KMS-11 (cell line): ENCODE results near the gene COL16A1.

Experiments
- H2AFZ ChIP-seq: fragments of 200-600 bp; sonication (generic); 2 replicates; pipeline ENCODE4 v1.6.1; 2016; ENCODE audit warnings: antibody characterized with exemption, mixed run types, low read depth
- H3K27ac ChIP-seq: fragments of 200-600 bp; sonication (generic); 2 replicates; pipeline ENCODE4 v1.6.1; 2016; ENCODE audit warnings: mild to moderate bottlenecking, mixed run types
- H3K27me3 ChIP-seq: fragments of 200-600 bp; sonication (generic); 2 replicates; pipeline ENCODE4 v1.6.1; 2017; ENCODE audit warnings: mild to moderate bottlenecking, low read depth, mixed run types, moderate library complexity; ENCODE audit not compliant: insufficient read depth
- H3K36me3 ChIP-seq: fragments of 200-600 bp; sonication (generic); 2 replicates; pipeline ENCODE4 v1.6.1; 2017; ENCODE audit warnings: mild to moderate bottlenecking, mixed run types; ENCODE audit not compliant: insufficient read depth
- H3K4me1 ChIP-seq: fragments of 200-600 bp; sonication (generic); 2 replicates; pipeline ENCODE4 v1.6.1; 2016; ENCODE audit warnings: mild to moderate bottlenecking, low read depth, mixed run types; ENCODE audit not compliant: poor library complexity, severe bottlenecking
- H3K4me2 ChIP-seq: fragments of 200-600 bp; sonication (generic); 2 replicates; pipeline ENCODE4 v1.7.0; 2016; ENCODE audit warnings: mild to moderate bottlenecking, mixed run types
- H3K4me3 ChIP-seq: fragments of 200-600 bp; sonication (generic); IDR thresholded peaks from 2 replicates; pipeline ENCODE4 v1.6.1; 2017; ENCODE audit warnings: low read depth, low read length, mixed read lengths; ENCODE audit not compliant: insufficient read depth
- H3K79me2 ChIP-seq: fragments of 200-600 bp; sonication (generic); 2 replicates; pipeline ENCODE4 v1.6.1; 2016; ENCODE audit warnings: low read depth, mixed run types; ENCODE audit not compliant: insufficient read depth
- H3K9ac ChIP-seq: fragments of 200-600 bp; sonication (generic); 2 replicates; pipeline ENCODE4 v1.6.1; 2016; ENCODE audit warnings: mild to moderate bottlenecking, mixed run types
- H4K20me1 ChIP-seq: fragments of 200-600 bp; sonication (generic); 2 replicates; pipeline ENCODE4 v1.6.1; 2016; ENCODE audit warnings: mild to moderate bottlenecking, mixed run types; ENCODE audit not compliant: insufficient read depth
- CTCF ChIP-seq: fragments of 200-600 bp; sonication (generic); conservative IDR thresholded peaks from 2 replicates; pipeline ENCODE4 v1.6.1; 2017; ENCODE audit warnings: low read depth, mild to moderate bottlenecking, antibody characterized with exemption, low read length, moderate library complexity, mixed read lengths

The COL16A1 gene

GRCh38 chr1:31734582-31735107, 30.8 kb upstream of the COL16A1 start:
- no peaks in the 10 kb centered on the region for H3K79me2 ChIP-seq
- H3K4me2 ChIP-seq, result no peak overlapping the region
- no peaks in the 10 kb centered on the region for H3K4me1 ChIP-seq
- H3K27ac ChIP-seq, result no peak overlapping the region
- no peak overlapping the region for H3K4me3 ChIP-seq
- no peak for TF ChIP-seq CTCF
- H3K27me3 ChIP-seq, result peaks cover 27% of the 10 kb centered on the region; the same call in 1 of the 2 replicates
- no peak overlapping the region for H3K9ac ChIP-seq
- no peak overlapping the region for H2AFZ ChIP-seq
- H3K36me3 ChIP-seq, result no peaks in the 10 kb centered on the region
- H4K20me1 ChIP-seq, result no peaks in the 10 kb centered on the region

GRCh38 chr1:31733389-31734219, 29.8 kb upstream of the COL16A1 start:
- H2AFZ ChIP-seq, result no peak overlapping the region
- no peak overlapping the region for H3K4me2 ChIP-seq
- no peaks in the 10 kb centered on the region for H3K4me1 ChIP-seq
- H3K9ac ChIP-seq, result no peak overlapping the region
- peaks cover 24% of the 10 kb centered on the region; the same call in 1 of the 2 replicates for H3K27me3 ChIP-seq
- H3K36me3 ChIP-seq, result no peaks in the 10 kb centered on the region
- H3K79me2 ChIP-seq, result no peaks in the 10 kb centered on the region
- no peaks in the 10 kb centered on the region for H4K20me1 ChIP-seq
- no peak overlapping the region for H3K27ac ChIP-seq
- no peak overlapping the region for H3K4me3 ChIP-seq
- no peak for TF ChIP-seq CTCF

- Histone ChIP-seq H3K4me3 (no peak overlapping the region), H4K20me1 (no peaks in the 10 kb centered on the region), H3K4me2 (no peak overlapping the region), H3K27me3 (peaks cover 24% of the 10 kb centered on the region; the same call in 1 of the 2 replicates), H3K79me2 (no peaks in the 10 kb centered on the region), H2AFZ (no peak overlapping the region), H3K27ac (no peak overlapping the region), H3K4me1 (no peaks in the 10 kb centered on the region), H3K9ac (no peak overlapping the region), H3K36me3 (no peaks in the 10 kb centered on the region)
- TF ChIP-seq CTCF, result no peak
Measured at GRCh38 chr1:31732751-31733289, 29.0 kb upstream of the COL16A1 start.

GRCh38 chr1:31732343-31732742, 28.5 kb upstream of the COL16A1 start:
- H3K4me1 ChIP-seq, result no peaks in the 10 kb centered on the region
- H3K27ac ChIP-seq, result no peak overlapping the region
- no peaks in the 10 kb centered on the region for H3K79me2 ChIP-seq
- H2AFZ ChIP-seq, result no peak overlapping the region
- no peaks in the 10 kb centered on the region for H3K36me3 ChIP-seq
- H4K20me1 ChIP-seq, result no peaks in the 10 kb centered on the region
- H3K27me3 ChIP-seq, result peaks cover 24% of the 10 kb centered on the region; the same call in 1 of the 2 replicates
- H3K9ac ChIP-seq, result no peak overlapping the region
- H3K4me3 ChIP-seq, result no peak overlapping the region
- no peak for TF ChIP-seq CTCF
- no peak overlapping the region for H3K4me2 ChIP-seq
